NB4 (cell line): ENCODE data around the gene KNCN.

Experiments used
- DNase-seq: peaks from one replicate; pipeline ENCODE4 v3.0.0; 2010; ENCODE audit warnings: low read depth
- H3K4me3 ChIP-seq: one replicate; pipeline ENCODE4 v1.5.1; 2011; ENCODE audit warnings: mild to moderate bottlenecking, low read depth, low read length, moderate library complexity
- MAX ChIP-seq: IDR thresholded peaks from 2 replicates; pipeline ENCODE4 v1.6.1; 2011; ENCODE audit warnings: low read depth, low read length
- MYC ChIP-seq: IDR thresholded peaks from 2 replicates; pipeline ENCODE4 v1.6.1; 2011; ENCODE audit warnings: low read depth, low read length
- POLR2A ChIP-seq: IDR thresholded peaks from 2 replicates; pipeline ENCODE4 v1.6.1; 2011; ENCODE audit warnings: mild to moderate bottlenecking; ENCODE audit not compliant: insufficient read length; ENCODE audit errors: extremely low read depth
- TF ChIP-seq, protein P1 (sequence below): IDR thresholded peaks from one replicate; pipeline ENCODE4 v1.5.1; 2012; ENCODE audit warnings: low read depth, low read length

KNCN gene

DNA sequence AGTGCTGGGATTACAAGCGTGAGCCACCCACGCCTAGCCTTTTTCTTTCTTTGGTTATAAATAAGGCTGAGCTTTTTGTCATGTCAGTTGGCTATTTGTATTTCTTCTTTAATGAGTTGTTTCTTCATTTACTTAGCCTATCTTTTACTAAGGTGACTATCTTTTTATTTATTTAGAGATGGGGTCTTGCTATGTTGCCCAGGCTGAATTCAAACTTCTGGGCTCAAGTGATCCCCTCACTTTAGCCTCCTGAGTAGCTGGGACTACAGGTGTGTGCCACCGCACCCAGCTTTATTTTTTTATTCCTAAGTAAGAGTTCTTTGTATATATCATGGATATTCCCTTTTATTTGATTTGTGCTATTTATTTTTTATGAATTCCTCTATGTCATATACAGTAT, 49.9 kb downstream of the KNCN start:
- no peak for DNase-seq
- TF ChIP-seq POLR2A (no peak), MYC (no peak), MAX (no peak)
- TF ChIP-seq, protein P1, sequence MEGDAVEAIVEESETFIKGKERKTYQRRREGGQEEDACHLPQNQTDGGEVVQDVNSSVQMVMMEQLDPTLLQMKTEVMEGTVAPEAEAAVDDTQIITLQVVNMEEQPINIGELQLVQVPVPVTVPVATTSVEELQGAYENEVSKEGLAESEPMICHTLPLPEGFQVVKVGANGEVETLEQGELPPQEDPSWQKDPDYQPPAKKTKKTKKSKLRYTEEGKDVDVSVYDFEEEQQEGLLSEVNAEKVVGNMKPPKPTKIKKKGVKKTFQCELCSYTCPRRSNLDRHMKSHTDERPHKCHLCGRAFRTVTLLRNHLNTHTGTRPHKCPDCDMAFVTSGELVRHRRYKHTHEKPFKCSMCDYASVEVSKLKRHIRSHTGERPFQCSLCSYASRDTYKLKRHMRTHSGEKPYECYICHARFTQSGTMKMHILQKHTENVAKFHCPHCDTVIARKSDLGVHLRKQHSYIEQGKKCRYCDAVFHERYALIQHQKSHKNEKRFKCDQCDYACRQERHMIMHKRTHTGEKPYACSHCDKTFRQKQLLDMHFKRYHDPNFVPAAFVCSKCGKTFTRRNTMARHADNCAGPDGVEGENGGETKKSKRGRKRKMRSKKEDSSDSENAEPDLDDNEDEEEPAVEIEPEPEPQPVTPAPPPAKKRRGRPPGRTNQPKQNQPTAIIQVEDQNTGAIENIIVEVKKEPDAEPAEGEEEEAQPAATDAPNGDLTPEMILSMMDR: no peak
- H3K4me3 ChIP-seq: no peak overlapping the region

DNA sequence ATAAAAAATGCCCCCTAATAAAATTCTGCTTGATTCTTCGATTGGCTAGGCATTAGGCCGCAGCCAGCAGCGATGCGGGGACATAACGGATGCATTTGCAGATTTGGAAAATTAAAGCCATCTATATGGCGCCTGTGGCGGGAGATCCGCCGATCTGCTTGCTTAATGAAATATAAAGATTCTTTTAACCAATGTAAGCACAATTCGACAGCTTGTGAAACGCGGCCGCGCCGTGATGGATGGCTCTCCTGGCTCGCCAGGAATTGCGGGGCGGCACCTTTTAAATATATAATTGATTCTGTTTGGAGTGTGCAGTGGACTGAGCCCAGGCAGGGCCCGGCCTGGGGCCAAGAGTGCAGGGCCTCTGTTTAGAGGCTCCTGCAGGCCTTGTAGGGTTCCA, 53.8 kb downstream of the KNCN start:
- DNase-seq: no peak
- no peak overlapping the region for H3K4me3 ChIP-seq
- TF ChIP-seq MYC (no peak), MAX (no peak), POLR2A (no peak)
- TF ChIP-seq, protein P1: no peak

GRCh38 chr1:46497020-46497419, 54.4 kb downstream of the KNCN start:
- TF ChIP-seq MYC (no peak), POLR2A (no peak), MAX (no peak)
- TF ChIP-seq, protein P1: no peak
- DNase-seq: no peak
- no peak overlapping the region for H3K4me3 ChIP-seq

GRCh38 chr1:46496505-46496904, 54.9 kb downstream of the KNCN start:
- DNase-seq: no peak

GRCh38 chr1:46495778-46496177, 55.7 kb downstream of the KNCN start:
- TF ChIP-seq, protein P1: no peak
- TF ChIP-seq MYC (no peak), POLR2A (no peak), MAX (no peak)
- no peak overlapping the region for H3K4me3 ChIP-seq
- DNase-seq: no peak

More at GRCh38 chr1:46496505-46496904, 54.9 kb downstream of the KNCN start:
- TF ChIP-seq POLR2A (no peak), MYC (no peak)
- no peak overlapping the region for H3K4me3 ChIP-seq
